KOPT-K1 (cell line): ENCODE measurements around the gene GMPR.
"Not testable (repeated sequence)": the region's sequence is repeated elsewhere in the genome, so short reads cannot be mapped to it uniquely, and the experiment has no call there.

Experiments
- H3K27ac ChIP-seq: fragments of 200-600 bp; sonication (generic); 2 replicates; pipeline ENCODE4 v1.5.1; 2016; ENCODE audit warnings: antibody characterized with exemption, mild to moderate bottlenecking, low read depth, low read length; ENCODE audit not compliant: poor library complexity, severe bottlenecking
- H3K36me3 ChIP-seq: fragments of 200-600 bp; sonication (generic); 2 replicates; pipeline ENCODE4 v1.5.1; 2017; ENCODE audit warnings: antibody characterized with exemption, mild to moderate bottlenecking, low read length, moderate library complexity; ENCODE audit not compliant: insufficient read depth
- H3K9me3 ChIP-seq: fragments of 200-600 bp; sonication (generic); 2 replicates; pipeline ENCODE4 v1.5.1; 2017; ENCODE audit warnings: antibody characterized with exemption, low read length, mild to moderate bottlenecking; ENCODE audit not compliant: insufficient read depth, poor library complexity, severe bottlenecking

Gene GMPR

DNA sequence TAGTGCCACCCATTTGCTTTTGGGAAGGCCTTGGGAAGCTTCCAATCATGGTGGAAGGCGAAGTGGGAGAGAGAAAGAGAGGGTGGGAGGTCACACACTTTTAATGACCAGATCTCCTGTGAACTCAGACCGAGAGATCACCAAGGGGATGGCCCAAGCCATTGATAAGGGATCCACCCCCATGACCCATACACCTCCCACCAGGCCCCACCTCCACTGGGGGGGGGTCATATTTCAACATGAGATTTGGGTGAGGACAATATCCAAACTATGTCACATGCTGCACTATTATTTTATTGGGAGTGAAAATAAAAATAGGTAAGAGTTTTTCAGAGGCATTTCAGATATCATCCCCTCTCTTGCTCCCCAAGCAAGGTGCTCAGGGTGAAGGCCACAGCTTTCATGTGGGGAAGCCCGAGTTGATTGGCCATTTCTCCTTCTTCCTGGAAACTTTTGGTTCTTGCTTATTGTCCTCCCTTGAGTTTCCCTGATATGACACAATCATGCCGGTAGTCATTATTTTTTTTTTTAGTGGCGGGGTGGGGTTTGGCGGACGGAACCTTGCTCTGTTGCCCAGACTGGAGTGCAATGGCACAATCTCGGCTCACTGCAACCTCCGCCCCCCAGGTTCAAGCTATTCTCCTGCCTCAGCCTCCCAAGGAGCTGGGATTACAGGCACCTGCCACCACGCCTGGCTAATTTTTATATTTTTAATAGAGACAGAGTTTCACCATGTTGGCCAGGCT lies 15.2 kb downstream of the GMPR start:
- no peak overlapping the region for H3K27ac ChIP-seq
- no peaks in the 10 kb centered on the region for H3K36me3 ChIP-seq

DNA sequence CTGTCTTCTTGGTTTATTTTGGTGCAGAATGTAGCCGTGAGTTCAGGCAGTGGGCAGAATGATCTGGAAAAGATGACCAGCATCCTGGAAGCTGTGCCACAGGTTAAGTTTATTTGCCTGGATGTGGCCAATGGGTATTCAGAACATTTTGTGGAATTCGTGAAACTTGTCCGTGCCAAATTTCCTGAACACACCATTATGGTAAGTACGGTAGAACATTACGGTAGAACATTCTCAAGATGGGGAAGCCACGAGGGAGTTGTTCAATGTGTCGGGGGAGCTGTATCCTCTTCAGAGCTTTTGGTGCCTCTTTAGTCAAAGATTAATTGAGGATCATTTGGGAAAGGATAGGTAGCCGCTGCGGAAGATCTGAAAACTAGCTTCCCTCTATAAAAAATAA lies 16.1 kb downstream of the GMPR start:
- Histone ChIP-seq H3K27ac (no peak overlapping the region), H3K36me3 (no peaks in the 10 kb centered on the region)

More for the DNA sequence above, 15.2 kb downstream of the GMPR start:
- H3K9me3 ChIP-seq = no peaks in the 10 kb centered on the region

DNA sequence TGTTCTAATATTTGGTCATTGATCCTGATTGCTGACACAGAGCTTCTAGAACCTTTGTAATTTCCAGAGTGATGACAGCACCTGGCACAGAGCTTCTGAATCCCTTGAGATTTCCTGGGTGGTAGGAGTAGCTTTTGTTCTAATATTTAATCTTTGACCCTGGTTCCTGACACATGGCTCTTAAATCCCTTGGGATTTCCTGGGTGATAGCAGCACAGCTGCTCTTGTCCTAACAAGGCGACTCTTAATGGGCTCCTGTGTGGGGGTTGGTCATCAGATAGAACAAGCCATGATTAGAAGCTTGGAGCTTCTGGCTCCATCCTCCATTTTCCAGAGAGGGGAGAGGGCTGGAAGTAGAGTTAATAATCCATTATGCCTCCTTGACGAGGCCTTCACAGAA lies 18.4 kb downstream of the GMPR start:
- H3K27ac ChIP-seq = no peak overlapping the region
- no peaks in the 10 kb centered on the region for H3K9me3 ChIP-seq
- H3K36me3 ChIP-seq = no peaks in the 10 kb centered on the region

More for the DNA sequence above, 16.1 kb downstream of the GMPR start:
- no peaks in the 10 kb centered on the region for H3K9me3 ChIP-seq

DNA sequence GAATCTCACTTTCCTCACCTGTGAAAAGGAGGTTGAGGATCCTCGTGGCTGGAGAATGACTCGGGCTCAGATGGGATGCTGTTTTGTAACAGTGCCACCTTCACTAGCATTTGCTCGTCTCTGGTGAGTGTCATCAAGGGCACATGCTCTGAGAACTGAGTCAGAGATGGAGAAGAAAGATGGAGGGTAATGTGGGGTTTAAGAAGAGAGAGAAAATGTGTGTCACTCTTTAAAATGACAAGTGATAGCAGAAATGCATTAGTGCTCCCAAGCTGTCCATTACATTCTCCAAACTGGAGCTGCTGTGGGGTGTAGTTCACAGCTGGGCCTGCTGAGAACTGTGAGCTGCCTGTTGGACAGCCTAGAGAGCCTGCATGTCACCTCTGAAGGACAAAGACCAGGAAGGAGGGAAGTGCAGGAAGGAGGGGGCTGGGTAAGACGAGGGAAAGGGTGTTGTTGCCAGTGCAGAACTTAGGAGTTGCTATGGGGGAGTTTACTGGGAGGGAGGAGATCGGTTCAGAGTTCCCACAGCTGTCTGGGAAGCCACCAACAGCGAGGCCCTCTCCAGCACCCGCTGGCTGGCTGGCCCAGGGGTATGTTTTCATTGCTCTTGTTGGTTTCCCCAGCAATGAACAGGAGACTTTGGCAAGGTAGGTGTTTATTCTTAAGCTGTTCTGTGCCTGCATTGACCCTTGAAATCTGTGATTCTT lies 19.8 kb downstream of the GMPR start:
- no peak overlapping the region for H3K27ac ChIP-seq
- H3K9me3 ChIP-seq = no peaks in the 10 kb centered on the region
- no peaks in the 10 kb centered on the region for H3K36me3 ChIP-seq

DNA sequence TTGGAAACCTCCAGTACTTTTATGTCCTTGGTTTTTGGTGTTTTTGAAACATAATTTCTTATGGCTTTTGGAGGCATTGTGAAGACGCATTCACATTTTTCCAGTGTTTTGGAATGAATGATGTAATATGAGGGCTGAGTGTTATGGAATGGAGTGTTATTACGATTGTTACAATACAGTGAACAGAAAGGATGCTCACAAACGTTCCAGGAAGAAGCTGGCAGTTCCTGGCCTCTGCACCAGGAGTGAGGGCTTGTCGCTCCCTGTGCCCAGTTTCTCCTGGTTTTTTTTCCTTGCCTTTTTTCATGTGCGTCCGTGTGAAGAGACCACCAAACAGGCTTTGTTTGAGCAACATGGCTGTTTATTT lies 20.3 kb downstream of the GMPR start:
- Histone ChIP-seq H3K27ac (no peak overlapping the region), H3K36me3 (no peaks in the 10 kb centered on the region), H3K9me3 (no peaks in the 10 kb centered on the region)

DNA sequence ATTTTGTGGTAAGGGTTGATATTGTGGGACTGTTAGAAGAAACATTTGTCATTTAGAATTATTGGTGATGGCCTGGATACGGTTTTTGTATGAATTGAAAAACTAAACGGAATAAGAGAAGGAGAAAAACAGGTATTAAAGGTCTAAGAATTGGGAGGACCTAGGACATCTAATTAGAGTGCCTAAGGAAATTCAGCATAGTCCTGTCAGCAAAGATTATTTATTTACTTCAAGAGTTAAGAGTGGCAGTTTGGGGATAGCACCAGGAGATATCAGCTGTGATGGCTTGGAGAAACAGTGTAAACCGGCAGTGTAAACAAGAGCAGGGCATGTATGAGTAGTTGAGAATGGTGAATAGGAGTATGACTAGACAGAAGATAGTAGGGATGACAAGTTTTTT lies 21.2 kb downstream of the GMPR start:
- not testable (repeated sequence) for H3K36me3 ChIP-seq, H3K27ac ChIP-seq, H3K9me3 ChIP-seq

DNA sequence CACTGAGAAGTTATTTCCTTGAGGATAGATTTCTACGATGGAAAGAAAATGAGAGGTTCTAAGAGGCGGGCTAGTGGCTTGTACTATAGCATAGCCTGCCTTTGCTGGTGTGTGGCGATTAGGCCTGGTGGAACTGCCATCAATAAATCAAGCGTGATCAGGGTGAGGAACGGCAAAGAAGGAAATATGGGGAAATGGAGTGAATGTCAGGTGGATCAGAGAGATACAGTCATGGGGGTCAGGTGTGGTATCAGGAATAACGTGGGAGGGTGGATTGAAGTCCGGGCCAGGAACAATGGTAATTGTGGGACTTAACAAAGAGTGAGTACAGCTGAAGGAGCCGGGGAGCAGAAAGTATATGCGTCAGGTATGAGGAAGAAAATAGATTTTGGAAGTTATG lies 22.2 kb downstream of the GMPR start:
- not testable (repeated sequence) for H3K36me3 ChIP-seq, H3K27ac ChIP-seq, H3K9me3 ChIP-seq

DNA sequence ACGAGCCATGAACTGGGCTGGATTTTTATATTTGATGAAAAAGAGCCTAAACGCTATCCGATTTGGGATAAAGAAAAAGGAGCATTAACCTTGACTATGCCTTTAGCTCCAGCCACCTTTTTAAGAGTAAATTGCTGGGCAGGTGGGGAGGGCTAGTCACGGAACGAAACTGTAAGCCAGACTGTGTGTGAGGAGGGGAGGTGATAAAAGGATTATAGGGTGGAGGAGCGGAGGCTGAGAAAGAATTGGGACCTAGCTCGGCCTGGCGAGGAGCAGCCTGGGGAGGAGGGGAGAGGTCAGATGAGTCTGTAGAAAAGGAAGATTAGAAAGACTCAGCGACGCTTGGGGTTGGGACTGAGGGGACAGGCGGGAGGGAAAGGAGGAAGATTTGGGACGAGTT lies 24.4 kb downstream of the GMPR start:
- not testable (repeated sequence) for H3K36me3 ChIP-seq, H3K9me3 ChIP-seq, H3K27ac ChIP-seq

DNA sequence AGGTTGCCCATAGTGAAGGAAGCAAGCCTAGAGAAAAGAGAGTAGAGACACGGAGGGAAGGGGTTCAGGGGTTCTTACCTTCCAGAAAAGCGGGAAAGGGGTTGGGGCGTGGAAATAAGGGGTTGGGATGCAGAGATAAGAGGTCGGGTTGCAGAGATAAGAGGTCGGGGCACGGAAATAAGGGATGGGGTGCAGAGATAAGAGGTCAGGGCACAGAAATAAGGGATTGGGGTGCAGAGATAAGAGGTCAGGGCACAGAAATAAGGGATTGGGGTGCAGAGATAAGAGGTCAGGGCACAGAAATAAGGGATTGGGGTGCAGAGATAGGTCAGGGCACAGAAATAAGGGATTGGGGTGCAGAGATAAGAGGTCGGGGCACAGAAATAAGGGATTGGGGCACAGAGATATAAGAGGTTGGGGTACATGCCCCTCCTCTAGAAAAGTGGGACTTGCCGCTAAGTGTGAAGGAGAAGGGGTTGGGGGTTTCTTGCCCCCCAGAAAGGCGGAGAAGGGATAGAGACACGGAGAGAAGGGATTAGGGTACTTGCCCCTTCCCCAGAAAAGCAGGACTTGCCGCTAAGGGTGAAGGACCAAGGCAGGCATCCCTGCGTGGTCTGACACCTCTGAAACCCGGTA lies 25.2 kb downstream of the GMPR start:
- not testable (repeated sequence) for H3K27ac ChIP-seq, H3K36me3 ChIP-seq, H3K9me3 ChIP-seq

DNA sequence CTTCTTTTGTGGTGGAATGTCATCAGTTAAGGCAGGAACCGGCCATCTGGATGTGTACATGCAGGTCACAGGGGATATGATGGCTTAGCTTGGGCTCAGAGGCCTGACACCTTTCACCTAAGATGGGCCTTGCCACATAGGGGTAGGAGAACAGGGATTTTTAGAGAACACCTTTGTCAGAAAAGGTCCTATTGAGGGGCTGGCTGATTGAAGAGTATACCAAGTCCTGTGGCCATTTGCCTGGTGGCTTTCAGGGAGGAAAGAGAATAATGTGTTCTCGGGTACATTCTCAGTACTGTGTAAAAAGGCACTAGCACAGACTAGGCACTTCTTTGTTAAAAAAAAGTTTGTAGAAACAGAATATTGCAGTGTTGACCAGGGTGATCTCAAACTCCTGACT lies 26.4 kb downstream of the GMPR start:
- Histone ChIP-seq H3K9me3 (no peaks in the 10 kb centered on the region), H3K27ac (no peak overlapping the region), H3K36me3 (no peaks in the 10 kb centered on the region)

DNA sequence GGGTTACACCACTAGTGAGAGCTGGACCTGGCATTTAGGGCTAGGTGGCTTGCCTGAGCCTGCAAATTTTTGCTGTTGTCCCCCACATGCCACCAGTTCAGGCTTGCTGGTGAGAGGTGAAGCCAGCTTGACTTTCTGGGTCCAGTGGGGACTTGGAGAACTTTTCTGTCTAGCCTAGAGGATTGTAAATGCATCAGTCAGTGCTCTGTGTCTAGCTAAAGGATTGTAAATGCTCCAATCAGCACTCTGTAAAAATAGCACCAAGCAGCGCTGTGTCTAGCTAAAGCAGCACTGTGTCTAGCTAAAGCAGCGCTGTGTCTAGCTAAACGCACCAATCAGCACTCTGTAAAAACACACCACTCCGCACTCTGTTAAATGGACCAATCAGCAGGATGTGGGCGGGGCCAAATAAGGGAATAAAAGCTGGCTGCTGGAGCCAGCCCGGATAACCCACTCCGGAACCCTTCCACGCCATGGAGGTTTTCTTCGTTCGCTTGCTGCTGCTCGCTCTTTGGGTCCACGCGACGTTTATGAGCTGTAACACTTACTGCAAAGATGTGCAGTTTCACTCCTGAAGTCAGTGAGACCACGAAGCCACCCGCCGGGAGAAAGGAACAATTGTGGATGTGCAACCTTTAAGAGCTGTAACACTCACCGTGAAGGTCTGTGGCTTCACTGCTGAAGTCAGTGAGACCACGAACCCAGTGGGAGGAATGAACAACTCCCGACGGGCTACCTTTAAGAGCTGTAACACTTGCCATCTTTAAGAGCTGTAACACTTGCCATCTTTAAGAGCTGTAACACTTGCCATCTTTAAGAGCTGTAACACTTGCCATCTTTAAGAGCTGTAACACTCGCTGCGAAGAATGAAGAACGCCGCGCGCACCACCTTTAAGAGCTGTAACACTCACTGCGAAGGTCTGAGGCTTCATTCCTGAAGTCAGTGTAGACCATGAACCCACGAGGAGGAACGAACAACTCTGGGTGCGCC lies 27.3 kb downstream of the GMPR start:
- Histone ChIP-seq H3K27ac (no peak overlapping the region), H3K9me3 (no peaks in the 10 kb centered on the region), H3K36me3 (no peaks in the 10 kb centered on the region)

DNA sequence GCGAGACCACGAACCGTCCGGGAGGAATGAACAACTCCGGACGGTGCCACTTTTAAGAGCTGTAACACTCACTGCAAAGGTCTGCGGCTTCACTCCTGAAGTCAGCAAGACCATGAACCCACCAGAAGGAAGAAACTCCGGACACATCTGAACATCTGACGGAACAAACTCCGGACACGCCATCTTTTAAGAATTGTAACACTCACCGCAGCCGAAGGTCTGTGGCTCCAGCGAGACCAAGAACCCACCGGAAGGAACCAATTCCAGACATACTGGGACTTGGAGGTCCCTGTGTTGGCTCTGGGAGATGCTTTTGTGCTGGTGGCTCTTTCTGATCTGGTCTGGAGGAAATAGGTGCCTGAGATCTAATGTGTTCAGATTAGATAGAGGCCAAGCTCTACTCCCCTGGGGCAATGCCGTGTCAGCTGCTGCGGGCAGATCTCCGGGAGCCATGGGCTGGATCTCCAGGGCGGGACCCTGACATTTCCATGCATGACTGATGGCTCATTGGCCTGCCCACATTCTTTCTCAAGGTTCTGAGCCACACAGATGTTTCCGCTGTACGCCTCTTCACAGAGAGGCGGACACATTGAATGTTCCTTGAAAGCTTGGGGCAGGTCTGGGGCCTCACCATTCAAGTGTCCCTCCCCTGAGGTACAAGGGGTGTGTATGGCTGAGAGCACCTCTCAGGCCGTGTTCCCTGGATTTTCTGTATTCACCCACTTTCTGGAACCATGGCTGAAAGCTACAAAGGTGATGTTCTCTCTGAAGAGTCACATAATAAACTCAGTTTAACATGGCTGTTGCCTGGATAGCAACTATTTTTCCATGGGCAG lies 29.3 kb downstream of the GMPR start:
- Histone ChIP-seq H3K9me3 (no peaks in the 10 kb centered on the region), H3K36me3 (no peaks in the 10 kb centered on the region), H3K27ac (no peak overlapping the region)

DNA sequence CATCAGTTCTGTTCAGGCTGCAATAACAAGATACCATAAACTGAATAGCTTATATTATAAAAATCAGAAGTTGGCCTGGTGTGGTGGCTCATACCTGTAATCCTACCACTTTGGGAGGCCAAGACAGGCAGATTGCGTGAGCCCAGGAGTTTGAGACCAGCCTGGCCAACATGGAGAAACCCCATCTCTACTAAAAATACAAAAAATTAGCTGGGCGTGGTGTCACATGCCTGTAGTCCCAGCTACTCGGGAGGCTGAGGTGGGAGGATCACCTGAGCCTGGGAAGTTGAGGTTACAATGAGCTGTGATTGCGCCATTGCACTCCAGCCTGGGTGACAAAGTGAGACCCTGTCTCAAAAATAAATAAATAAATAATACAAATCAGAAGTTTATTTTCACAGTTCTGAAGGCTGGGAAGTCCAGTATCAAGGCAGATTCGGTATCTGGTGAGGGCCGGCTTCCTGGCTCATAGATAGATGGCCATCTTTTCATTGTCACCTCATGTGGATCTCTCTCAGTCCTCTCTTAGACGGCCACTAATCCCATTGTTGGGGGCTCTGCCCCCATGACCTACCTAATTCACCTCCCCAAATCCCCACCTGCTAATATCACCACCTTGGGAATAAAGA lies 31.2 kb downstream of the GMPR start:
- H3K36me3 ChIP-seq, H3K9me3 ChIP-seq, H3K27ac ChIP-seq: not testable (repeated sequence)
